GM23338 (cell line): Measurements from ENCODE around the gene TMEM176B. TPM values are rescaled to one million over a fixed set of nuclear protein-coding genes. Genes with fewer than 3 reads are reported as not detected.

Experiments
- CREB1 ChIP-seq: fragments of 250-450 bp; sonication (Bioruptor Pico); IDR thresholded peaks from 2 replicates; pipeline ENCODE4 v1.5.0; 2020; ENCODE audit warnings: low read depth, mild to moderate bottlenecking, moderate library complexity
- EZH2 ChIP-seq: fragments of 200-600 bp; sonication (generic); IDR thresholded peaks from one replicate; pipeline ENCODE4 v1.8.0; 2017; ENCODE audit warnings: antibody characterized with exemption, mild to moderate bottlenecking, low read depth; ENCODE audit not compliant: unreplicated experiment
- STAT1 ChIP-seq: IDR thresholded peaks from one replicate; pipeline ENCODE4 v1.6.1; 2016; ENCODE audit warnings: antibody characterized with exemption; ENCODE audit not compliant: unreplicated experiment
- ZNF331 ChIP-seq: fragments of 250-450 bp; sonication (Bioruptor Pico); IDR thresholded peaks from 2 replicates; pipeline ENCODE4 v1.5.0; 2020; ENCODE audit warnings: low read depth, mild to moderate bottlenecking, moderate library complexity
- polyA plus RNA-seq: library from polyadenylated mRNA; unstranded; fragments of >200 nt; fragmentation: Nextera tagmentation; extraction: Ambion mirVana; gene quantifications from 2 replicates; pipeline ENCODE4 v1.2.1, GENCODE V29; 2016
- total RNA-seq: library from RNA; depleted of rRNA; stranded (reverse); fragments of >200 nt; shearing (Covaris generic); gene quantifications from 2 replicates; pipeline ENCODE4 v1.2.3, GENCODE V29; 2014
- TF ChIP-seq, protein P1 (sequence below): fragments of 250-450 bp; sonication (Bioruptor Pico); IDR thresholded peaks from 2 replicates; pipeline ENCODE4 v1.5.0; 2020; ENCODE audit warnings: mild to moderate bottlenecking, moderate library complexity
- TF ChIP-seq, protein P2 (sequence below): IDR thresholded peaks from one replicate; pipeline ENCODE4 v1.6.1; 2018; ENCODE audit warnings: antibody characterized with exemption; ENCODE audit not compliant: unreplicated experiment

TMEM176B gene
- total and polyA plus RNA-seq, 2 experiments from 2014 or later = 0.35 to 0.42 TPM

DNA sequence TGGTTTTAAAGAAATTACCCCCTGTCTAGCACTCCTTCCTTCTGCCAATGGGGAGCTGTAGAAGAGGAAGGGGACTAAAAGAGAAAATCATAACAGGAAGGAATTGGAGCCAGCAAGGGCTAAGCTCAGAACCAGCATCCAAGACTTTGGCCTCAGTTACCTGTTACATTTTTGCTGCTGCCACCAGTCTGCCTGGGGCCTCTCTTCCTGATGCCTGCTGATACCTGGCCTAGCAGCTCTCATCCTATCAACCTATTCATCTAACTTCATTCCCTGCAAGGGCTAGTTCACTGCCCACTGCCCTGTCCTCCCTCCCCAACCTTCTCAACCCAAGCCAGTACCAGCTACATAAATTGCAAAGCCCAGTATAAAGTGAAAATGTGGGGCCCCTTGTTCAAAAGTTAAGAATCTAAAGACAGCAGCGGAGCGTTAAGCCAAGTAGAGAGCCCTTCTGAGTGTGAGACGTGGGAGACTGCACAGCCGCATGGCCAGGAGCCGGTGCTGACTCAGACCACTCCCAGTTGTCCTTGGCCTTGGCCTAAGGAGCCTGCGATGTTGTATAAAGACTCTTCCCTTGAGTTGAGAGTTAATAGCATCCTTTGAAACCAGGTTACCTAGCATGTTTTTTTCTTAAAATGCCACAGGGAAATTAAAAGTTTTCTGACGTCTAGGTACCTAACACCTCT is 38.9 kb upstream of the TMEM176B start (continued):
- TF ChIP-seq, protein P1, sequence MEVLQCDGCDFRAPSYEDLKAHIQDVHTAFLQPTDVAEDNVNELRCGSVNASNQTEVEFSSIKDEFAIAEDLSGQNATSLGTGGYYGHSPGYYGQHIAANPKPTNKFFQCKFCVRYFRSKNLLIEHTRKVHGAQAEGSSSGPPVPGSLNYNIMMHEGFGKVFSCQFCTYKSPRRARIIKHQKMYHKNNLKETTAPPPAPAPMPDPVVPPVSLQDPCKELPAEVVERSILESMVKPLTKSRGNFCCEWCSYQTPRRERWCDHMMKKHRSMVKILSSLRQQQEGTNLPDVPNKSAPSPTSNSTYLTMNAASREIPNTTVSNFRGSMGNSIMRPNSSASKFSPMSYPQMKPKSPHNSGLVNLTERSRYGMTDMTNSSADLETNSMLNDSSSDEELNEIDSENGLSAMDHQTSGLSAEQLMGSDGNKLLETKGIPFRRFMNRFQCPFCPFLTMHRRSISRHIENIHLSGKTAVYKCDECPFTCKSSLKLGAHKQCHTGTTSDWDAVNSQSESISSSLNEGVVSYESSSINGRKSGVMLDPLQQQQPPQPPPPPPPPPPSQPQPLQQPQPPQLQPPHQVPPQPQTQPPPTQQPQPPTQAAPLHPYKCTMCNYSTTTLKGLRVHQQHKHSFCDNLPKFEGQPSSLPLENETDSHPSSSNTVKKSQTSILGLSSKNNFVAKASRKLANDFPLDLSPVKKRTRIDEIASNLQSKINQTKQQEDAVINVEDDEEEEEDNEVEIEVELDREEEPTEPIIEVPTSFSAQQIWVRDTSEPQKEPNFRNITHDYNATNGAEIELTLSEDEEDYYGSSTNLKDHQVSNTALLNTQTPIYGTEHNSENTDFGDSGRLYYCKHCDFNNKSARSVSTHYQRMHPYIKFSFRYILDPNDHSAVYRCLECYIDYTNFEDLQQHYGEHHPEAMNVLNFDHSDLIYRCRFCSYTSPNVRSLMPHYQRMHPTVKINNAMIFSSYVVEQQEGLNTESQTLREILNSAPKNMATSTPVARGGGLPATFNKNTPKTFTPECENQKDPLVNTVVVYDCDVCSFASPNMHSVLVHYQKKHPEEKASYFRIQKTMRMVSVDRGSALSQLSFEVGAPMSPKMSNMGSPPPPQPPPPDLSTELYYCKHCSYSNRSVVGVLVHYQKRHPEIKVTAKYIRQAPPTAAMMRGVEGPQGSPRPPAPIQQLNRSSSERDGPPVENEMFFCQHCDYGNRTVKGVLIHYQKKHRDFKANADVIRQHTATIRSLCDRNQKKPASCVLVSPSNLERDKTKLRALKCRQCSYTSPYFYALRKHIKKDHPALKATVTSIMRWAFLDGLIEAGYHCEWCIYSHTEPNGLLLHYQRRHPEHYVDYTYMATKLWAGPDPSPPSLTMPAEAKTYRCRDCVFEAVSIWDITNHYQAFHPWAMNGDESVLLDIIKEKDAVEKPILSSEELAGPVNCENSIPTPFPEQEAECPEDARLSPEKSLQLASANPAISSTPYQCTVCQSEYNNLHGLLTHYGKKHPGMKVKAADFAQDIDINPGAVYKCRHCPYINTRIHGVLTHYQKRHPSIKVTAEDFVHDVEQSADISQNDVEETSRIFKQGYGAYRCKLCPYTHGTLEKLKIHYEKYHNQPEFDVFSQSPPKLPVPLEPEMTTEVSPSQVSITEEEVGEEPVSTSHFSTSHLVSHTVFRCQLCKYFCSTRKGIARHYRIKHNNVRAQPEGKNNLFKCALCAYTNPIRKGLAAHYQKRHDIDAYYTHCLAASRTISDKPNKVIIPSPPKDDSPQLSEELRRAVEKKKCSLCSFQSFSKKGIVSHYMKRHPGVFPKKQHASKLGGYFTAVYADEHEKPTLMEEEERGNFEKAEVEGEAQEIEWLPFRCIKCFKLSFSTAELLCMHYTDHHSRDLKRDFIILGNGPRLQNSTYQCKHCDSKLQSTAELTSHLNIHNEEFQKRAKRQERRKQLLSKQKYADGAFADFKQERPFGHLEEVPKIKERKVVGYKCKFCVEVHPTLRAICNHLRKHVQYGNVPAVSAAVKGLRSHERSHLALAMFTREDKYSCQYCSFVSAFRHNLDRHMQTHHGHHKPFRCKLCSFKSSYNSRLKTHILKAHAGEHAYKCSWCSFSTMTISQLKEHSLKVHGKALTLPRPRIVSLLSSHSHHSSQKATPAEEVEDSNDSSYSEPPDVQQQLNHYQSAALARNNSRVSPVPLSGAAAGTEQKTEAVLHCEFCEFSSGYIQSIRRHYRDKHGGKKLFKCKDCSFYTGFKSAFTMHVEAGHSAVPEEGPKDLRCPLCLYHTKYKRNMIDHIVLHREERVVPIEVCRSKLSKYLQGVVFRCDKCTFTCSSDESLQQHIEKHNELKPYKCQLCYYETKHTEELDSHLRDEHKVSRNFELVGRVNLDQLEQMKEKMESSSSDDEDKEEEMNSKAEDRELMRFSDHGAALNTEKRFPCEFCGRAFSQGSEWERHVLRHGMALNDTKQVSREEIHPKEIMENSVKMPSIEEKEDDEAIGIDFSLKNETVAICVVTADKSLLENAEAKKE (CRISPR knock-in tag) = no peak
- TF ChIP-seq EZH2 (no peak), ZNF331 (no peak), CREB1 (CRISPR knock-in tag) (no peak), STAT1 (no peak)
- TF ChIP-seq, protein P2, sequence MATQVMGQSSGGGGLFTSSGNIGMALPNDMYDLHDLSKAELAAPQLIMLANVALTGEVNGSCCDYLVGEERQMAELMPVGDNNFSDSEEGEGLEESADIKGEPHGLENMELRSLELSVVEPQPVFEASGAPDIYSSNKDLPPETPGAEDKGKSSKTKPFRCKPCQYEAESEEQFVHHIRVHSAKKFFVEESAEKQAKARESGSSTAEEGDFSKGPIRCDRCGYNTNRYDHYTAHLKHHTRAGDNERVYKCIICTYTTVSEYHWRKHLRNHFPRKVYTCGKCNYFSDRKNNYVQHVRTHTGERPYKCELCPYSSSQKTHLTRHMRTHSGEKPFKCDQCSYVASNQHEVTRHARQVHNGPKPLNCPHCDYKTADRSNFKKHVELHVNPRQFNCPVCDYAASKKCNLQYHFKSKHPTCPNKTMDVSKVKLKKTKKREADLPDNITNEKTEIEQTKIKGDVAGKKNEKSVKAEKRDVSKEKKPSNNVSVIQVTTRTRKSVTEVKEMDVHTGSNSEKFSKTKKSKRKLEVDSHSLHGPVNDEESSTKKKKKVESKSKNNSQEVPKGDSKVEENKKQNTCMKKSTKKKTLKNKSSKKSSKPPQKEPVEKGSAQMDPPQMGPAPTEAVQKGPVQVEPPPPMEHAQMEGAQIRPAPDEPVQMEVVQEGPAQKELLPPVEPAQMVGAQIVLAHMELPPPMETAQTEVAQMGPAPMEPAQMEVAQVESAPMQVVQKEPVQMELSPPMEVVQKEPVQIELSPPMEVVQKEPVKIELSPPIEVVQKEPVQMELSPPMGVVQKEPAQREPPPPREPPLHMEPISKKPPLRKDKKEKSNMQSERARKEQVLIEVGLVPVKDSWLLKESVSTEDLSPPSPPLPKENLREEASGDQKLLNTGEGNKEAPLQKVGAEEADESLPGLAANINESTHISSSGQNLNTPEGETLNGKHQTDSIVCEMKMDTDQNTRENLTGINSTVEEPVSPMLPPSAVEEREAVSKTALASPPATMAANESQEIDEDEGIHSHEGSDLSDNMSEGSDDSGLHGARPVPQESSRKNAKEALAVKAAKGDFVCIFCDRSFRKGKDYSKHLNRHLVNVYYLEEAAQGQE = no peak
